Nephron progenitor cell (in vitro differentiated cells): ENCODE data around the gene HBA2.

Source experiments
- DNase-seq: peaks from one replicate; pipeline ENCODE4 v3.0.0; 2021
- H3K27ac Mint-ChIP-seq: 2 replicates; pipeline ENCODE4 v1.8.0; 2021; ENCODE audit warnings: mild to moderate bottlenecking, moderate library complexity, mixed read lengths
- H3K27me3 Mint-ChIP-seq: 2 replicates; pipeline ENCODE4 v1.8.0; 2021; ENCODE audit warnings: mild to moderate bottlenecking, low read depth, mixed read lengths; ENCODE audit not compliant: poor library complexity
- H3K36me3 Mint-ChIP-seq: 2 replicates; pipeline ENCODE4 v1.8.0; 2021; ENCODE audit warnings: low read depth, mixed read lengths
- H3K4me1 Mint-ChIP-seq: 2 replicates; pipeline ENCODE4 v1.8.0; 2021; ENCODE audit warnings: mixed read lengths
- H3K4me3 Mint-ChIP-seq: 2 replicates; pipeline ENCODE4 v1.8.0; 2021; ENCODE audit warnings: mild to moderate bottlenecking, moderate library complexity, mixed read lengths
- H3K9me3 Mint-ChIP-seq: 2 replicates; pipeline ENCODE4 v1.8.0; 2021; ENCODE audit warnings: mild to moderate bottlenecking, moderate library complexity, mixed read lengths
- TF ChIP-seq, protein P1 (sequence below): fragments of 200-600 bp; sonication (generic); IDR thresholded peaks from 2 replicates; pipeline ENCODE4 v1.5.0; 2021; ENCODE audit warnings: antibody characterized with exemption

The HBA2 gene

DNA sequence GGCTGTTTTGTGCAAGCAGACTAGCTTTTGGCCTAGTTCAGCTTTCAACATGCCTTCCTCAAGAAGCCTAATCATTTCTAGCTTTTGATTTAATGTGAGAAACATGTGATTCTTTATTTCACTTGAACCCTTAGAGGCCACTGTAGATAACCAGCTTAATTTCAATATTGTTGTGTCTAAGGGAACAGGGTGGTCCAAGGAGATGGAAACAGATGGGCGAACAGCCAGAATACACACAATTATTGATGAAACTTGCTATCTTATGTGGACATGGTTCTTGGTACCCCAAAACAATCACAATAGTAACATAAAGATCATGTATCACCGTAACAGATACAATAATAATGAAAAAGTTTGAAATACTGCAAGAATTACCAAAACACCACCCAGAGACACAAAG lies 39.0 kb upstream of the HBA2 start:
- DNase-seq = no peak
- H3K9me3 Mint-ChIP-seq = peaks cover 4% of the 10 kb centered on the region

DNA sequence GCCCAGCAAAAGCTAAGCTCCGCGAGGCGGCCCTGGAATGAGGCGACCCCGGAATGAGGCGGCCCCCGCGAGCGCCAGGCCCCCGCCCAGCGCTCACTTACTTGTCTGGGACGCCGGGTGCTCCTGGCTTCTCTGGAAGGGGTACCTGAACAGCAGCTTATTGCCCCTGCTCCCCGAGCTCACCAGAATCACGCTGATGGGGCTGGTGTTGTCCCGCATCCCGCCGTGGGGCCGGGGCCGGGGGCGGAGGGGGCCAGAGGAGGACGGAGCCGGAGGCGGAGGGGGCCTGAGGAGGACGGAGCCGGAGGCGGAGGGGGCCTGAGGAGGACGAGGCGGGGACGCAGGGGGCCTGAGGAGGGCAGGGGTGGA lies 34.6 kb upstream of the HBA2 start:
- Mint-ChIP-seq H3K36me3 (peaks cover 20% of the 10 kb centered on the region), H3K4me1 (peaks cover 1% of the 10 kb centered on the region), H3K4me3 (peak overlapping the region; percentile 86), H3K27me3 (peaks cover 30% of the 10 kb centered on the region), H3K27ac (no peak overlapping the region), H3K9me3 (peaks cover 15% of the 10 kb centered on the region)
- peak; percentile 66 for DNase-seq
- TF ChIP-seq, protein P1, sequence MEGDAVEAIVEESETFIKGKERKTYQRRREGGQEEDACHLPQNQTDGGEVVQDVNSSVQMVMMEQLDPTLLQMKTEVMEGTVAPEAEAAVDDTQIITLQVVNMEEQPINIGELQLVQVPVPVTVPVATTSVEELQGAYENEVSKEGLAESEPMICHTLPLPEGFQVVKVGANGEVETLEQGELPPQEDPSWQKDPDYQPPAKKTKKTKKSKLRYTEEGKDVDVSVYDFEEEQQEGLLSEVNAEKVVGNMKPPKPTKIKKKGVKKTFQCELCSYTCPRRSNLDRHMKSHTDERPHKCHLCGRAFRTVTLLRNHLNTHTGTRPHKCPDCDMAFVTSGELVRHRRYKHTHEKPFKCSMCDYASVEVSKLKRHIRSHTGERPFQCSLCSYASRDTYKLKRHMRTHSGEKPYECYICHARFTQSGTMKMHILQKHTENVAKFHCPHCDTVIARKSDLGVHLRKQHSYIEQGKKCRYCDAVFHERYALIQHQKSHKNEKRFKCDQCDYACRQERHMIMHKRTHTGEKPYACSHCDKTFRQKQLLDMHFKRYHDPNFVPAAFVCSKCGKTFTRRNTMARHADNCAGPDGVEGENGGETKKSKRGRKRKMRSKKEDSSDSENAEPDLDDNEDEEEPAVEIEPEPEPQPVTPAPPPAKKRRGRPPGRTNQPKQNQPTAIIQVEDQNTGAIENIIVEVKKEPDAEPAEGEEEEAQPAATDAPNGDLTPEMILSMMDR = no peak

More for the DNA sequence above, 39.0 kb upstream of the HBA2 start:
- H3K27me3 Mint-ChIP-seq = peaks cover 5% of the 10 kb centered on the region
- H3K27ac Mint-ChIP-seq = no peak overlapping the region
- H3K36me3 Mint-ChIP-seq = peaks cover 34% of the 10 kb centered on the region
- TF ChIP-seq, protein P1 = no peak
- H3K4me3 Mint-ChIP-seq = no peak overlapping the region
- peaks cover 3% of the 10 kb centered on the region for H3K4me1 Mint-ChIP-seq

DNA sequence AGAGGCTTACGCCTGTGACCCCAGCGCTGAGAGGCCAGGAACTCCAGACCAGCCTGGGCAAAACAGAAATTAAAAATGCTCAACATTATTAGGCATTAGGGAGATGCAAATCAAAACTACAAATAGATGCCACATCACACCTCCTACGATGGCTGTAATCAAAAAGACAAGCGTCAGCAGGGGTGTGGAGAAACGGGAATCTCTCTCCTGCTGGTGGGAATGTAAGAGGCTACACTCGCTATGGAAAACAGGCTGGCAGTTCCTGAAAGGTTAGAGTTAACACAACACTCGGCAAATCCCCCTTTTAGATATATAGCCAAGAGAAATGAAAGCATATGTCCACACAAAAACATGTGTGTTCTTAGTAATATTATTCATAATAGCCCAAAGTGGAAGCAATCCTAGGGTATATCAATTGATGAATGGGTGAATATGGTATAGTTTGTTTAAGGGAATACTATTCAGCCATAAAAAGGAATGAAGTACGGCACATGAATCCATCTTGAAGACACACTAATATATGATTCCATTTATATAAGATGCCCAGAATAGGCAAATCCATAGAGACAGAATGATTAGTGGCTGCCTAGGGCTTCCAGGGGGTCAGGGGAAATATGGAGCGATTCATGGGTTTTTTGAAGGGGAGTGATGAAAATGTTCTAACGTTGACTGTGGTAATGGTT lies 32.4 kb upstream of the HBA2 start:
- TF ChIP-seq, protein P1 = no peak

DNA sequence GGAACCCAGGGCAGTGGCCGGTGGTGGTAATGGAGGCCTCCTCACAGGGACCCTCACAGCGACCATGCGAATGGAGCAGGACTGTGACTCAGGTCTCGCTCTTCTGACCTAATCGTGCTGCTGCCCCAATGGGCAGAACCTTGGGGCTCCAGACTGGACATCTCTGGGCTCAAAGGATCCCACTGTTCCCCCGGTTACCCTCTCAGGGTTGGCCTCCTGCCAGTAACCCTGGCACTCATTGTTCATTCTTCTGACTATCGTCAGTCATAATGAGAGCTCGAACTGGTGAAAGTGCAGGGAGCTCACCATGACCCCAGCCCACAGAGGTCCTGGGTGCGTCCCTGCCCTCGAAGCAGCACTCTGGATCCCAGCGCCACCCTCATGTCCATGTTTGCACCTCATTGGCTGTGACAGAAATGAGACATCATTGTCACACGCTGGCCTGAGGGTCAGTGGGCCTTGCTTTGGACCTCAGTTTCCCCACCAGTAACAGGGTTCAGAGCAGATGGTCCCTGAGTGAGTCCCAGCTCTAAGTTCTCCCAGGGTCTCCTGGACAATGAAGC lies 30.2 kb upstream of the HBA2 start:
- Mint-ChIP-seq H3K27ac (no peak overlapping the region), H3K4me3 (no peak overlapping the region), H3K27me3 (peaks cover 61% of the 10 kb centered on the region), H3K36me3 (no peaks in the 10 kb centered on the region), H3K9me3 (peaks cover 11% of the 10 kb centered on the region), H3K4me1 (peaks cover 12% of the 10 kb centered on the region)
- DNase-seq = no peak
- TF ChIP-seq, protein P1 = no peak

More for the DNA sequence above, 32.4 kb upstream of the HBA2 start:
- H3K4me3 Mint-ChIP-seq = peak overlapping the region; percentile 50
- H3K9me3 Mint-ChIP-seq = peaks cover 15% of the 10 kb centered on the region
- H3K36me3 Mint-ChIP-seq = peaks cover 9% of the 10 kb centered on the region
- no peak overlapping the region for H3K27ac Mint-ChIP-seq
- peaks cover 49% of the 10 kb centered on the region for H3K27me3 Mint-ChIP-seq
- no peak for DNase-seq
- peaks cover 12% of the 10 kb centered on the region for H3K4me1 Mint-ChIP-seq

DNA sequence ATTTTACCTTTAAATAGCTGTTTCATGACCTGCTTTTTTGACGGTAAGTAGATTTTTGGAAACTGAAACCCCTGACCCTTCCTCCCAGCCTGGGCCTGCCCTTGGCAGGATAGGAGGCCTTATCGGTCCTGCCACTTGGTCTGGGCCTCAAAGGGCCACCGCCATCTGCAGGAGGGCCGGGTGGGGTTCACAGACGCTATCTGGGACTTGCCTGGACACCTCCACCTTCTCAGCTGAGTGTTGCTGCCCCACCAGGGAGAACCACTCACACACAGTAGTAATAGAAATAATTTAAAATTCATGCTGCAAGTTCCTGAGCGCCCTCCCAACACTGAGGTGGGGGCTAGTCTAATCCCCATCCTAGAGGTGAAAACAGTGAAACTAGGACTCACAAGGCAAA lies 29.6 kb upstream of the HBA2 start:
- no peak for DNase-seq
- H3K4me3 Mint-ChIP-seq = no peak overlapping the region
- no peaks in the 10 kb centered on the region for H3K36me3 Mint-ChIP-seq
- peaks cover 12% of the 10 kb centered on the region for H3K4me1 Mint-ChIP-seq
- H3K9me3 Mint-ChIP-seq = peaks cover 11% of the 10 kb centered on the region
- TF ChIP-seq, protein P1 = no peak
- no peak overlapping the region for H3K27ac Mint-ChIP-seq
- peaks cover 62% of the 10 kb centered on the region for H3K27me3 Mint-ChIP-seq

DNA sequence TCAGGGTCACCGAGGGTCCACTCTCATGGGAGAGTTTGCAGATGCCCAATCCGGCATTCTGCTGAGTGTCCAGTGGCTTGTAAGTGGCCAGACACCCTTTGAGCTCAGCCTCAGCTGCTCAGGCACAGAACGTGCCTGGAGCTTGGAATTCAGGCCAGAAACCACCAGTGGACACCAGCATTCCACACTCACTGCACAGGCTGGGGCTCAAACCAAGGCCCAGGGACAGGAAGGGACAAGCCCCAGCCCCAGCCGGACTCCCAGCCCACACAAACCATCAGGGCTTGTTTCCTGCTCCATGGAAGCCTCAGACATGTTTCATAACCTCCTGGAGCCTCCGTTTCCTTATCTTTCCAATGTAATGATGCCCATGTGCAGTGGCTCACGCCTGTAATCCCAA lies 29.2 kb upstream of the HBA2 start:
- H3K36me3 Mint-ChIP-seq = no peaks in the 10 kb centered on the region
- peaks cover 12% of the 10 kb centered on the region for H3K4me1 Mint-ChIP-seq
- peaks cover 11% of the 10 kb centered on the region for H3K9me3 Mint-ChIP-seq
- H3K4me3 Mint-ChIP-seq = no peak overlapping the region
- H3K27me3 Mint-ChIP-seq = peaks cover 66% of the 10 kb centered on the region
- peak overlapping the region; percentile 52 for H3K27ac Mint-ChIP-seq
- TF ChIP-seq, protein P1 = no peak
- DNase-seq = no peak
